Fibroblast of villous mesenchyme (primary cell): Measurements from ENCODE around the gene TLE3. TPM values are rescaled to one million over a fixed set of nuclear protein-coding genes. Genes with fewer than 3 reads are reported as not detected.

Source experiments
- DNase-seq: peaks from one replicate; pipeline ENCODE4 v3.0.0-alpha.2; 2010; ENCODE audit warnings: low read depth
- H3K4me3 ChIP-seq: 2 replicates; pipeline ENCODE4 v1.5.1; 2011; ENCODE audit warnings: low read depth, mild to moderate bottlenecking, low read length
- CTCF ChIP-seq: IDR thresholded peaks from 2 replicates; pipeline ENCODE4 v1.5.1; 2012; ENCODE audit warnings: low read depth, mild to moderate bottlenecking, low read length; ENCODE audit not compliant: insufficient read depth
- total RNA-seq: library from RNA; depleted of rRNA; stranded (reverse); fragments of >200 nt; gene quantifications from 2 replicates; pipeline ENCODE4 v1.2.3, GENCODE V29; 2012

The TLE3 gene
- total RNA-seq, 1 donor = 13.0 TPM

DNA sequence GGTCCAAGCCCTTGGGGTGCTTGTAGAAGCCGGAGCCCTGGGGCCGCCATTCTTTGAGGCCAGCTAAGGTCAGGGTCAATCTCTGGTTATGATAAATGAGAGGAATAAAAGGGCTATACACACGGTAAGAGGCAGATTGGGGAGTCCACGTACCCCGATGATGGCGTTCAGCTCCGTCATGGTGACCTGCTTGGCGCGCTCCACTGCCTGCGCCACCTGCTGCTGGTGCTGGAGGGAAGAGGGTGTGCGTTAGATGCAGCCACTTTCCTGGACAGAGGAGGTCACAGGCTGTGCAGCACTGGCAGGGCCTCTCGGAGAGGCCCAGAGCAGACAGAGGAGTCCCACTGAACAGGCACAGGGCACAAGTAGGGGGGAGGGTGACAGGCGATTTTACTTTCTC is 23.3 kb downstream of the TLE3 start:
- H3K4me3 ChIP-seq = no peak overlapping the region
- DNase-seq = no peak
- TF ChIP-seq CTCF = no peak

- H3K4me3 ChIP-seq = no peak overlapping the region
- DNase-seq = no peak
- TF ChIP-seq CTCF = no peak
Observed at GRCh38 chr15:70072479-70072878, 25.2 kb downstream of the TLE3 start.

DNA sequence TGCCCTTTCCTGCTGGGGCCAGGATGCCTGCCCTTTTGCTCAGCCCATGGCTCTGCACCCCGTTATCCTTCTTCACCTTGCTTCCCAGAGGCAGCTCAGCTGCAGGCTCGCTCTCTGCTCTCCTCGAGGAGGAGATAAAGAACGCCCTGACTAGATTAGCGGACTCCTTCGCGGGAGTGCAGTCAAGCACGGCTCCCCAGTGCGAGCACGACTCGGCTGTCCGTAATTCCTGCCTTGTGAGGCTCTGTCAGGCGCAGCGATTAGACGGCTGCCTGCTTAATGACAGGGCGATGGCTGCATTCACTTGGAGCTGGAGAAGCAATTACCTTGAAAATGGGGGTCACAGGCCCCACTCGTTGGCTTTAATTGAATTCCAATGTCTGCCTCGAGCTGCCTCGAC is 25.9 kb downstream of the TLE3 start:
- no peak overlapping the region for H3K4me3 ChIP-seq
- no peak for TF ChIP-seq CTCF
- no peak for DNase-seq

- no peak for DNase-seq
- TF ChIP-seq CTCF = no peak
- H3K4me3 ChIP-seq = no peak overlapping the region
Observed at GRCh38 chr15:70069716-70070115, 28.0 kb downstream of the TLE3 start.

DNA sequence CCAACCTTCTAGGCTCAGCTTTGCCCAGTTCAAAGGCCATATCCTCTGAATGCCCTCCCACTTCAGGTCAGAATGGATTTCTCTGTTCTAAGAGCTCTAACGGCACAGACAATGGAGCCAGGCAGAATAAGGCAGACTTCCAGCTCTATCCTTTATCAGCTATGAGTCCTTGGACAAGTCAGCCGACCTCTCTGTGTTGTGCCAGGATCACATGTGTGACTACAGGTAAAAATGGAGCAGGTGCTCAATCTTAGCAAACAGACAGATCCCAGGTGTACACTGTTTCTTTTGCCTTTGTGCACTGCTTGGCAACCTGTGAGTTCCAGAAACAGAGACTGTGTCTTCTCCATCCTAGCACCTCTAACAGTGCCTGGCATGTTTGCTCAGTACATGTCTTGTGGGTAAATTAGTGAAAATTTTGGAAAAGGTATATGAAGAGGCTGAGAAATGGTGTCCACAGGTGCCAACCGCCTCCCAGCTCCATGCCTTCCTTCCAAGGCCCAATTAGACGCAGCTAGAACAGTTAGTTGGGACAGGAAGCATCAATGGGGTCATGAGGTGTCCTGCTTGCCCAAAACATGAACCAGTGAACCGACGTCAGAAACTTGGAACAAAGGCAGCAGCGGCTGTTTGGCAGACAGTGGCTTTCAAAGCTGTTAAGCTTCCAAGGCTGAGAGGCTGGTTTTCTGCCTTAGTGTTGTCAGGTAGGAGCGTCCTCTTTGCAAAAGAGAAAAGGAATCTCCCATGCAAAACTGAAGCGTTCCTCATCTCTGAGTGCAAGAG is 28.7 kb downstream of the TLE3 start:
- H3K4me3 ChIP-seq = no peak overlapping the region
- no peak for TF ChIP-seq CTCF
- no peak for DNase-seq

DNA sequence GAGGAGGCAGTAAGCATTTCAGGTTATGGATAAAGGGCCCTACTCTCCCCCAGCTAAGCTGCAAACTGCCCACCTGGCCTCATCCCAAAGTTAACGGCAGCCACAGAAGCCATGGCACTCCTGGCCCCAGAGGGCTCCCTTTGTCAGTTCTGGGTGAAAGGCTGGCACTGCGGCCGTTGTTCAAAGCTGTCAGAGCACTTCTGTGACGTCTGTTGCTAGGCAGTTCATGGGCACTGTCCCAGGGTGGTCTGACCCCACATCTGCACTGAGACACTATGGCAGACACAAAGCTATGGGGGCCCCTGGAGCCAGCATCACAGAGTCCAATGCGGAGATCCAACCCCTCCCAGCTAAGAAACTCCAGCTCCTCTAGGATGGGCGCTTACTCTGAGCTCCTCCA is 30.0 kb downstream of the TLE3 start:
- DNase-seq = no peak
- no peak overlapping the region for H3K4me3 ChIP-seq
- no peak for TF ChIP-seq CTCF

DNA sequence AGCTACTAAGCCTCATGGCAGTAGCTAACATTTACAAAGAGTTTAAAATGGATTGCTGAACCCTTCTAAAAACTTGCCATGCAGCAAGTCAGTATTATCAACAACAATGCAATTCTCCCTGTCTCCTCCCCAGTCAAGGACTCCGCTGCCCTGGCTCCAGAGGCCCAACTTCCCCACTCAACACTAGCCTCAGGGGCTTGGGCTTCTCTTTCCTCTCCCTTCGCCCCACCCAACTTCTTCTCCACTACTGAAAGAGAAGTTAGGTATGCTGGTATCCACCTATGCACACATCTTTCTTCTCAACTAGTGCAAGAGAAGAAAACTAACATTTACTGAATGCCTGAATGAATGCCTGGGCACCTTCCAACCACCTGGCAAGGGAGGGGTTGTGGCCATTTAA is 30.7 kb downstream of the TLE3 start:
- no peak for DNase-seq
- H3K4me3 ChIP-seq = no peak overlapping the region
- TF ChIP-seq CTCF = no peak
